Measurements from ENCODE around the gene PPP1R3F.
A peak's percentile ranks its signal among the peaks of the same experiment; 100 is the strongest.

PPP1R3F gene, protein sequence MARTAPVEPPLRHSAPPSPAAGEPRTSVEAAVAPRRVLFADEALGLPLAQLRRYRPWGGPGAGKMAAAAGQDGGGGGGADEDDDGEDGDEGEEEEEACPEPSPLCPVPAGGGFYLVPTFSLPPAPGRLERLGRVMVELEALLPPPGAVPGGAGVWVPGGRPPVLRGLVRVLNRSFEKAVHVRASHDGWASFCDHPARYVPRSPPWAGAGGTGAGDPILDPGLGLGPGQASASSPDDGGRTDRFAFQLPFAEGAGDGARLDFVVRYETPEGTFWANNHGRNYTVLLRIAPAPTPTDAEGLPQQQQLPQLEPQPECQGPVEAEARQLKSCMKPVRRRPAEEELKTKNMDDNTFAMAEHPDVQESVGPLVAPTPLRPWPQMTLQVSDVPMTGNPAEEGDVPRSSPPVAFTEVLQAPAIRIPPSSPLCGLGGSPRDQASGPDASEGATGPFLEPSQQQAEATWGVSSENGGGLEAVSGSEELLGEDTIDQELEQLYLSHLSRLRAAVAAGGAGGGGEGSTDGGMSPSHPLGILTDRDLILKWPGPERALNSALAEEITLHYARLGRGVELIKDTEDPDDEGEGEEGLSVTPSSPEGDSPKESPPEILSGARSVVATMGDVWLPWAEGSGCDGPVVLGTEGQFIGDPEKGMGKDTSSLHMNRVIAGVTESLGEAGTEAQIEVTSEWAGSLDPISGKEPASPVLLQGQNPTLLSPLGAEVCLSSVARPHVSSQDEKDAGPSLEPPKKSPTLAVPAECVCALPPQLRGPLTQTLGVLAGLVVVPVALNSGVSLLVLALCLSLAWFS

DNA sequence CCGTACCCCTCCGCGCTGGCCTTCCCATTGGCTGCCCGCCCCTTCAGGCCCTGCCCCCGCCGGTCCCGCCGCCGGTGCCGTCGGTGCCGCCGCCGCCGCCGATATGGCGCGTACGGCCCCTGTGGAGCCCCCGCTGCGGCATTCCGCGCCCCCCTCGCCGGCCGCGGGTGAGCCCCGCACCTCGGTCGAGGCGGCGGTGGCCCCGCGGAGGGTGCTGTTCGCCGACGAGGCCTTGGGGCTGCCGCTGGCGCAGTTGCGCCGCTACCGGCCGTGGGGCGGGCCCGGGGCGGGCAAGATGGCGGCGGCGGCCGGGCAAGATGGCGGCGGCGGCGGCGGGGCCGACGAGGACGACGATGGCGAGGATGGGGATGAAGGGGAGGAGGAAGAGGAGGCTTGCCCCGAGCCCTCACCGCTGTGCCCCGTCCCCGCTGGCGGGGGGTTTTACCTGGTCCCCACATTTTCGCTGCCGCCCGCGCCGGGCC is at the start of gene PPP1R3F:
PPP1R3F (plus strand) TSS at position 27 of the 482 bp plus-strand sequence; CDS start at position 104, 77 bp downstream.
- DNase-seq (ENCODE audit: low read depth, low spot score): no peak

GRCh38 chrX:49220100-49220499 is 49.5 kb upstream of the PPP1R3F start:
- DNase-seq (ENCODE audit: low read depth, low spot score): no peak

GRCh38 chrX:49221868-49222267 is 47.7 kb upstream of the PPP1R3F start:
- DNase-seq (ENCODE audit: low read depth, low spot score): no peak

GRCh38 chrX:49225858-49226257 is 43.7 kb upstream of the PPP1R3F start:
- DNase-seq (ENCODE audit: low read depth, low spot score): no peak

DNA sequence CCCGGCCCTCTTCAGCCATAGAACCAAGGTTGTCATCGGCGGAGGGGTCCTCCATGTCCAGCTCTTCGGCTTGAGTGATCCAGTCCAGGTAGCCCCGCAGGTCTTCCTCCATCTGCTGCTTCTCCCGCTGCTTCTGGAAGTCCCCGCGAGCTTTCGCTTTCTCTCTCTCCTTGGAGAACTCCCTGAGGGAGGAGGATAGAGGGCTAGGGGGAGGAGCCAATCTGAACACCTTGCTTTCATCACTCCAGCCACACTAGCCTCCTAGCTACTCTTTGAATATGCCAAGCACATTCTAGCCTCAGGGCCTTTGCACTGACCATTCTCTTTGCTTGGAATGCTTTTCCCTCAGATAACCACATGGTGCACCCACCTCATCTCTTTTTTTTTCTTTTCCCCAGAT is 42.6 kb upstream of the PPP1R3F start:
- DNase-seq (ENCODE audit: low read depth, low spot score): peak; percentile 64

DNA sequence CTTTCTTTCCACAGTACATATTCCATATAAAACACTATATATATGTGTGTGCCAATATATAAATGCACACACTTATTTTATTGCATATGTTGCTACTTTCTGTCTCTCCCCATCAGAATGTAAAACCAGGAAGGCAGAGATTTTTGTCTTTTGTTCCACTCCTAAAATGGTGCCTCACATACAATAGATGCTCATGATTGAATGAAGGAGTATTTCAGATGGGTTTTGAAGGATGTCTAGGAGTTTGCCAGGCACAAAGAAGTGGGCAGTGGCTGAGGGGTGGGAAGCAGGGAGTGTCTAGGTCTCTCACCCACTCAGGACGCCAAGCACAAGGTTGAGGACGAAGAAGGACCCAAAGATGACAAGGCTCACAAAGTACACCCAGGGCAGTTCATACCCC is 41.9 kb upstream of the PPP1R3F start:
- DNase-seq (ENCODE audit: low read depth, low spot score): no peak

GRCh38 chrX:49228185-49228584 is 41.4 kb upstream of the PPP1R3F start:
- DNase-seq (ENCODE audit: low read depth, low spot score): no peak

- DNase-seq (ENCODE audit: low read depth, low spot score): peak; percentile 76
These were observed 38.9 kb upstream of the PPP1R3F start for GRCh38 chrX:49230500-49231232.

DNA sequence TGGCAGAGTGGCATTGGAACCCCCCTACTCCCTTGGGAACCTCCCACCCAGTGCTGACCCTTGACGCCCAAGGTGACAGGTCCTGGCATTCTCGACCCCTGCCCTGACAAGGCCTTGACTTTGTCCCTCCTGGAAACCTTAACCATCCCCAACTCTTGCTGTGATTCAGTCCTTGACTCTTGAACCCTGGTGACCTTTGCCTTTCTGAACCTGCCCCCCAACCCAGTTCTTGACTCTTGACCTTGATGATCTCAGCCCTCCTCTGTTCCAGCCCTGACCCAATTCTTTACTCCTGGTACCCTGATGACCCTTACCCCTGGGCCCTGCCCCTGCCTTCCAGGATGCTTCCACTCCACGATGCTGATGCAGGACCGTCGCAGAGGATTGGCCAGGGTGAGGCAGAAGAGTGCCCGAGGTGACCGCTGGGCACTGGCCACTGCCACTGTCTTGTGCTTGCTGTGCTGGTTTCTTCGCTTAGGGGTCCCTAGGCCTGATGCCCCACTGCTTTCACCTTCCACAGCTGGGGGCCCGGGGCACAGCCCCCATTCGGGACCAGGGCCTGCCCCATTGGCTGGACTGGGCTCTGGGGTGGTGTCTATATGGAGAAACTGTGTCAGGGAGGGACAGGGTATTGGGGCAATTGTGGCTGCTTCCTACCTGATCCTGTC is 38.1 kb upstream of the PPP1R3F start:
- no peak for DNase-seq (ENCODE audit: low read depth, low spot score)

DNA sequence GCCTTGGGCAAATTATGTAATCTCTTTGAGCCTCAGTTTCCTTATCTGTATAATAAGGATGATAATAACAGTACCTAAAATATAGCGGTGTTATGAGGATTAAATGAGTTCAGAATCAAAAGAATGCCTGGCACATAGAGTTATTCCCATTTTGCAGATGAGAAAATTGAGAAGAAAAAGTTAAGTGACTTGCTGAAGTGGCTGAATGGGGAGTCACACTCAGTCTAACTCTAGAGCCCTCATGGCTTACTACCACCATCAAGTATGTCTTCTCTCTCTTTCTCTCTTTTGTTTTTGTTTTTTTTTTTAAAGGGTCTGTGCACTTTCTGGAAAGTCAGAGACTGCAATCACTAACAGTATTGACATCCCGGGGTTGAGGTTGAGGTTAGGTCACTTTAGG is 37.1 kb upstream of the PPP1R3F start:
- DNase-seq (ENCODE audit: low read depth, low spot score): no peak

DNA sequence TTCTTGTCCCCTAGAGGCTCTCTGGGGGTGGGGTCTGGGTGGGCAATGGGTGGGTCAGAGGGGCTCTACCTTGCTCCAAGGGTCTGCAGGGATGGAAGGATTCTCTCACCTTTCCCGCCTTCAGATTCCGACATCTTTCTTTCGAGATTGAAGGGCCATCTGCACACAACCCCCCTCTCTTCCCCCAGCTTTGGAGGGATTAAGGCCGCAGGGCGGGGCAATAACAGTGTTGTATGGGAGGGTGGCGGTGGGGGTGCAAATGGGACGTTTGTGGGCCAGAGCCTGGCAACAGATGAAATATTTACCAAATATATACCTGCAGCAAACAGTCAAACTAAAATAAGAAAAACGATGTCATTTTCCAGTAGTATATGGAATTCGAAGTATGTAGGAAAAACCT is 36.4 kb upstream of the PPP1R3F start, which contains the start of gene CACNA1F:
CACNA1F (minus strand) TSS at position 165 of the 400 bp plus-strand sequence; CDS start at position 134, 31 bp downstream.
- no peak for DNase-seq (ENCODE audit: low read depth, low spot score)

GRCh38 chrX:49233887-49234555 is 35.6 kb upstream of the PPP1R3F start:
- peak; percentile 29 for DNase-seq (ENCODE audit: low read depth, low spot score)

GRCh38 chrX:49237060-49237459 is 32.5 kb upstream of the PPP1R3F start:
- DNase-seq (ENCODE audit: low read depth, low spot score): no peak

GRCh38 chrX:49238735-49239134 is 30.9 kb upstream of the PPP1R3F start:
- DNase-seq (ENCODE audit: low read depth, low spot score): no peak

DNA sequence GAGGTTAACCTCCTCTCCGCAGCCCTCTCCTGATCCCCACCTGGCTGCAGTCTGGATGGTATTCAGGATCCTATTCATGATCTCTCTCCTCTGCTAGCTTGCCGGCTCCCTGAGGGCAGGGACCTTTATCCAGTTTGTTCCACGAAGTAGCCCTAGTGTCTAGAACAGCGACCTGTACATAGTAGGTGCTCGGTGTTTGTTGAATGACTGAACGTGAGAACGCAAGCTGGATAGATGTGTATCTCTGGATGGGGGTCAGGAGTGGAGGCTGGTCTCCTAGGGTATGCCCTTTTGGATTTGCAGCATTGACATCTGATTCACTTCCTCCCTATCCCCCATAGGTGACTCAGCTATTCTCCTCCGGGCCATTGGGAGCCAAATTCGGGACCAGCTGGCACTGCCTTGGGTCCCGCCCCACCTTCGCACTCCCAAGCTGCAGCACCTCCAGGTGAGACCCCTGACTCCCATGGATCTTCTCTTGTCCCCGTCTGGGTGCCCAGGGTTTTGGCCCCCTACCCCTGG is 27.0 kb upstream of the PPP1R3F start:
- DNase-seq (ENCODE audit: low read depth, low spot score): no peak

DNA sequence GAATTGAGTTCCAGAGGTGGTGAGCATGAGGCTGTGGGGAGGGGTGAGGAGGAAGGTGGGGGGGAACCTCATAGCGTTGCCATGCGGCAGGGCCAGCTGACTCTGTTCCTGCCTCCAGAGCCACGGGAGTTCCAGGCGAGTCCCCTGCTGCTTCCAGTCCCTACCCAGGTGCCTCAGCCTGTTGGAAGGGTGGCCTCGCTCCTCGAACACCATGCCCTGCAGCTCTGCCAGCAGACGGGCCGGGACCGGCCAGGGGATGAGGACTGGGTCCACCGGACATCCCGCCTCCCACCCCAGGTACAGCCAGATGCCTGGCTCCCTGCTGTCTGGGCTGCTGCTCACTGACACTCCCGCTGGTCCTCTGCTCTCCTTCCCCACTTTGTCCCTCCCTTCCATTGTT is 26.4 kb upstream of the PPP1R3F start:
- DNase-seq (ENCODE audit: low read depth, low spot score): no peak

DNA sequence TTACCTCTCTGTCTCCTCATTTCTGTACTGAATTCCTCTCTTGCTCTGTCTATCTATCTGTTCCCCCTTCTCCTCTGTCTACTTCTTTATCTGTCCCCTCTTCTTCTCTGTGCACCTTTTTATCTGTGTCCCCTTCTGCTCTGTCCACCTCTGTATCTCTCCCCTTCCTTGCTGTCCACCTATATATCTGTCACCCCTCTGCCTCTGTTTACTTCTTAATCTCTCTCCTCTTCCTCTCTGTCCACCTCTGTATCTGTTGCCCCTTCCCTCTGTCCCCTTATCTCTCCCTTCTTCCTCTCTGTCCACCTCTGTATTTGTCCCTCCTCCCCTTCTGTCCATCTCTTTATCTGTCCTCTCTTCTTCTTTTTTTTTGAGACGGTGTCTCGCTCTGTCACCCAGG is 25.4 kb upstream of the PPP1R3F start:
- DNase-seq (ENCODE audit: low read depth, low spot score): no peak

DNA sequence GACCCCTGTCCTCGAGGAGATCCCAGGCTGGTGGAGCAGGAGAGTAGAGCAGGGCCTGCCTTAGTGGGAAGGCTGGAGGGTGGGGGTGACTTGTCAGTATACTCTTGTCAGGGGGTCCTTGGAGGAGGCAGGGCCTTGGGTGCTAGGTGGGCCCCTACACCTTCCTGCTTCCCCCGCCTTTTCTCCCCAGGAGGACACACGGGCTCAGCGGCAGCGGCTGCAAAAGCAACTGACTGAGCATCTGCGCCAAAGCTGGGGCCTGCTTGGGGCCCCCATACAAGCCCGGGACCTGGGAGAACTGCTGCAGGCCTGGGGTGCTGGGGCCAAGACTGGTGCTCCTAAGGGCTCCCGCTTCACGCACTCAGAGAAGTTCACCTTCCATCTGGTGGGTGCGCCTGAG is 23.1 kb upstream of the PPP1R3F start:
- DNase-seq (ENCODE audit: low read depth, low spot score): no peak

- DNase-seq (ENCODE audit: low read depth, low spot score): no peak
These were observed 22.2 kb upstream of the PPP1R3F start for GRCh38 chrX:49247346-49247745.
